Measurements from ENCODE around the gene PSME2. TPM values are rescaled to one million over a fixed set of nuclear protein-coding genes. Genes with fewer than 3 reads are reported as not detected.

The PSME2 gene
- total and polyA plus RNA-seq, 2 of the 13 experiments (the other 11 are each of a cell fraction or from before 2014, with no cell fraction given), result 332 to 716 TPM

DNA sequence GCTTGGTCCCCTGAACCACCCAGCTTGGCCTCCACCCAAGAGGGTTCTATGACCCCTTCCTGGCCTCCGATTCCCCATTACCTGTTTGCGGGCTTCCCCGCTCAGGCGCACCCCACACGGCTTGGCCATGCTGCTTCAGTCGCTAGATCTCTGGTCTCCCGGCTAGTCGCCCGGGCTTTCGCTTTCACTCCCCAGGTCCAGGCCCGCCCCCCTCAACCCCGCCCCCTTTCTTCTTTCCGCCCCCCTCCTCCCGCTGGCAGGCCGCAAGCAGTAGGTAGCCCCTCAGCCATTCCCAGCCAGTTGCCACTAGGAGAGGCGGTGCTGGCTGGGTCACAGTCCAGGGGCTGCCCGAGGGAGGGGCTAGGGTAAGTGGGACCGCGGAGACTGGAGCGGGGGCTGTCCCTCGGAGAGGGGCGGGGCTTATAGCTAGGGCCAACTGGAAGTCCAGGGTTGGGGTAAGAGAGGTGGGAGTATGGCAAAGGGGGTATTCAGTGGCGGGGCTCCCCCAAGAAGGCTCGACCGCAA, at the start of gene PSME2 (continued):
- TF ChIP-seq, protein P1, sequence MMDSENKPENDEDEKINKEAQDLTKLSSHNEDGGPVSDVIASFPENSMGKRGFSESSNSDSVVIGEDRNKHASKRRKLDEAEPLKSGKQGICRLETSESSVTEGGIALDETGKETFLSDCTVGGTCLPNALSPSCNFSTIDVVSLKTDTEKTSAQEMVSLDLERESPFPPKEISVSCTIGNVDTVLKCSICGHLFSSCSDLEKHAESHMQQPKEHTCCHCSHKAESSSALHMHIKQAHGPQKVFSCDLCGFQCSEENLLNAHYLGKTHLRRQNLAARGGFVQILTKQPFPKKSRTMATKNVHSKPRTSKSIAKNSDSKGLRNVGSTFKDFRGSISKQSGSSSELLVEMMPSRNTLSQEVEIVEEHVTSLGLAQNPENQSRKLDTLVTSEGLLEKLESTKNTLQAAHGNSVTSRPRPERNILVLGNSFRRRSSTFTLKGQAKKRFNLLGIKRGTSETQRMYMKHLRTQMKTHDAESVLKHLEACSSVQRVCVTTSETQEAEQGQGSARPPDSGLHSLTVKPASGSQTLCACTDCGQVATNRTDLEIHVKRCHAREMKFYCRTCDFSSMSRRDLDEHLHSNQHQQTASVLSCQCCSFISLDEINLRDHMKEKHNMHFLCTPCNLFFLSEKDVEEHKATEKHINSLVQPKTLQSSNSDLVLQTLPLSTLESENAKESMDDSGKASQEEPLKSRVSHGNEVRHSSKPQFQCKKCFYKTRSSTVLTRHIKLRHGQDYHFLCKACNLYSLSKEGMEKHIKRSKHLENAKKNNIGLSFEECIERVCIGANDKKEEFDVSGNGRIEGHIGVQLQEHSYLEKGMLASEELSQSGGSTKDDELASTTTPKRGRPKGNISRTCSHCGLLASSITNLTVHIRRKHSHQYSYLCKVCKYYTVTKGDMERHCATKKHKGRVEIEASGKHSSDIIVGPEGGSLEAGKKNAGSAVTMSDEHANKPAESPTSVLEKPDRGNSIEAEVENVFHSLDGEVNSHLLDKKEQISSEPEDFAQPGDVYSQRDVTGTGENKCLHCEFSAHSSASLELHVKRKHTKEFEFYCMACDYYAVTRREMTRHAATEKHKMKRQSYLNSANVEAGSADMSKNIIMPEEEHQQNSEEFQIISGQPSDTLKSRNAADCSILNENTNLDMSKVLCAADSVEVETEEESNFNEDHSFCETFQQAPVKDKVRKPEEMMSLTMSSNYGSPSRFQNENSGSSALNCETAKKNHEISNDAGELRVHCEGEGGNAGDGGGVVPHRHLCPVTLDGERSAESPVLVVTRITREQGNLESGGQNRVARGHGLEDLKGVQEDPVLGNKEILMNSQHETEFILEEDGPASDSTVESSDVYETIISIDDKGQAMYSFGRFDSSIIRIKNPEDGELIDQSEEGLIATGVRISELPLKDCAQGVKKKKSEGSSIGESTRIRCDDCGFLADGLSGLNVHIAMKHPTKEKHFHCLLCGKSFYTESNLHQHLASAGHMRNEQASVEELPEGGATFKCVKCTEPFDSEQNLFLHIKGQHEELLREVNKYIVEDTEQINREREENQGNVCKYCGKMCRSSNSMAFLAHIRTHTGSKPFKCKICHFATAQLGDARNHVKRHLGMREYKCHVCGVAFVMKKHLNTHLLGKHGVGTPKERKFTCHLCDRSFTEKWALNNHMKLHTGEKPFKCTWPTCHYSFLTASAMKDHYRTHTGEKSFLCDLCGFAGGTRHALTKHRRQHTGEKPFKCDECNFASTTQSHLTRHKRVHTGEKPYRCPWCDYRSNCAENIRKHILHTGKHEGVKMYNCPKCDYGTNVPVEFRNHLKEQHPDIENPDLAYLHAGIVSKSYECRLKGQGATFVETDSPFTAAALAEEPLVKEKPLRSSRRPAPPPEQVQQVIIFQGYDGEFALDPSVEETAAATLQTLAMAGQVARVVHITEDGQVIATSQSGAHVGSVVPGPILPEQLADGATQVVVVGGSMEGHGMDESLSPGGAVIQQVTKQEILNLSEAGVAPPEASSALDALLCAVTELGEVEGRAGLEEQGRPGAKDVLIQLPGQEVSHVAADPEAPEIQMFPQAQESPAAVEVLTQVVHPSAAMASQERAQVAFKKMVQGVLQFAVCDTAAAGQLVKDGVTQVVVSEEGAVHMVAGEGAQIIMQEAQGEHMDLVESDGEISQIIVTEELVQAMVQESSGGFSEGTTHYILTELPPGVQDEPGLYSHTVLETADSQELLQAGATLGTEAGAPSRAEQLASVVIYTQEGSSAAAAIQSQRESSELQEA (CRISPR knock-in tag; IDR thresholded peaks at IDR 0.05; ENCODE audit: not compliant biosample characterization), result peak; percentile 79
- TF ChIP-seq, protein P2, sequence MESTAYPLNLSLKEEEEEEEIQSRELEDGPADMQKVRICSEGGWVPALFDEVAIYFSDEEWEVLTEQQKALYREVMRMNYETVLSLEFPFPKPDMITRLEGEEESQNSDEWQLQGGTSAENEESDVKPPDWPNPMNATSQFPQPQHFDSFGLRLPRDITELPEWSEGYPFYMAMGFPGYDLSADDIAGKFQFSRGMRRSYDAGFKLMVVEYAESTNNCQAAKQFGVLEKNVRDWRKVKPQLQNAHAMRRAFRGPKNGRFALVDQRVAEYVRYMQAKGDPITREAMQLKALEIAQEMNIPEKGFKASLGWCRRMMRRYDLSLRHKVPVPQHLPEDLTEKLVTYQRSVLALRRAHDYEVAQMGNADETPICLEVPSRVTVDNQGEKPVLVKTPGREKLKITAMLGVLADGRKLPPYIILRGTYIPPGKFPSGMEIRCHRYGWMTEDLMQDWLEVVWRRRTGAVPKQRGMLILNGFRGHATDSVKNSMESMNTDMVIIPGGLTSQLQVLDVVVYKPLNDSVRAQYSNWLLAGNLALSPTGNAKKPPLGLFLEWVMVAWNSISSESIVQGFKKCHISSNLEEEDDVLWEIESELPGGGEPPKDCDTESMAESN (CRISPR knock-in tag; conservative IDR thresholded peaks at IDR 0.05), result peak; percentile 62
- peak; percentile 42; the same call in 1 of the 2 replicates for TF ChIP-seq KLF6 (CRISPR knock-in tag; IDR thresholded peaks at IDR 0.05)
- TF ChIP-seq ATF7-NPFF (CRISPR knock-in tag; IDR thresholded peaks at IDR 0.05; ENCODE audit: low read depth), result 0 out of 2 replicates have a peak, but pooled peaks have one; percentile 91
- peak; percentile 14; the same call in 1 of the 2 replicates for TF ChIP-seq NFKBIZ (CRISPR knock-in tag; IDR thresholded peaks at IDR 0.05)
- 0 out of 2 replicates have a peak, but pooled peaks have one; percentile 61 for TF ChIP-seq PITX1 (CRISPR knock-in tag; IDR thresholded peaks at IDR 0.05)
- peak; percentile 2; the same call in 1 of the 2 replicates for TF ChIP-seq ZNF3 (CRISPR knock-in tag; IDR thresholded peaks at IDR 0.05)
- peak; percentile 76; the same call in 1 of the 2 replicates for TF ChIP-seq ZNF644 (CRISPR knock-in tag; IDR thresholded peaks at IDR 0.05; ENCODE audit: low read depth)
- peak; percentile 51; the same call in 1 of the 2 replicates for TF ChIP-seq RAD21 (CRISPR knock-in tag; IDR thresholded peaks at IDR 0.05)
- TF ChIP-seq KDM4B (CRISPR knock-in tag; IDR thresholded peaks at IDR 0.05), result peak; percentile 20; the same call in 1 of the 2 replicates
- TF ChIP-seq ZNF451 (CRISPR knock-in tag; IDR thresholded peaks at IDR 0.05), result peak; percentile 78; the same call in 1 of the 2 replicates
- TF ChIP-seq ZNF614 (CRISPR knock-in tag; IDR thresholded peaks at IDR 0.05; ENCODE audit: borderline replicate concordance), result peak; percentile 81; the same call in 1 of the 2 replicates
- TF ChIP-seq FOXK1 (CRISPR knock-in tag; IDR thresholded peaks at IDR 0.05; ENCODE audit: borderline replicate concordance, low read depth), result peak; percentile 67; the same call in 1 of the 2 replicates
- TF ChIP-seq, protein P3, sequence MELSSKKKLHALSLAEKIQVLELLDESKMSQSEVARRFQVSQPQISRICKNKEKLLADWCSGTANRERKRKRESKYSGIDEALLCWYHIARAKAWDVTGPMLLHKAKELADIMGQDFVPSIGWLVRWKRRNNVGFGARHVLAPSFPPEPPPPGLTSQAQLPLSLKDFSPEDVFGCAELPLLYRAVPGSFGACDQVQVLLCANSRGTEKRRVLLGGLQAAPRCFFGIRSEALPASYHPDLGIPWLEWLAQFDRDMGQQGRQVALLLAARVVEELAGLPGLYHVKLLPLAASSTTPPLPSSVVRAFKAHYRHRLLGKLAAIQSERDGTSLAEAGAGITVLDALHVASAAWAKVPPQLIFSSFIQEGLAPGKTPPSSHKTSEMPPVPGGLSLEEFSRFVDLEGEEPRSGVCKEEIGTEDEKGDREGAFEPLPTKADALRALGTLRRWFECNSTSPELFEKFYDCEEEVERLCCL (CRISPR knock-in tag; IDR thresholded peaks at IDR 0.05; ENCODE audit: borderline replicate concordance), result peak; percentile 66; the same call in 1 of the 2 replicates
- TF ChIP-seq ZSCAN25 (CRISPR knock-in tag; IDR thresholded peaks at IDR 0.05), result peak; percentile 72; the same call in 1 of the 2 replicates
- TF ChIP-seq, protein P4, sequence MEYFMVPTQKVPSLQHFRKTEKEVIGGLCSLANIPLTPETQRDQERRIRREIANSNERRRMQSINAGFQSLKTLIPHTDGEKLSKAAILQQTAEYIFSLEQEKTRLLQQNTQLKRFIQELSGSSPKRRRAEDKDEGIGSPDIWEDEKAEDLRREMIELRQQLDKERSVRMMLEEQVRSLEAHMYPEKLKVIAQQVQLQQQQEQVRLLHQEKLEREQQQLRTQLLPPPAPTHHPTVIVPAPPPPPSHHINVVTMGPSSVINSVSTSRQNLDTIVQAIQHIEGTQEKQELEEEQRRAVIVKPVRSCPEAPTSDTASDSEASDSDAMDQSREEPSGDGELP (IDR thresholded peaks at IDR 0.05; ENCODE audit: borderline replicate concordance, low read depth), result peak; percentile 60; the same call in 1 of the 2 replicates
- TF ChIP-seq BHLHE40 (IDR thresholded peaks at IDR 0.05; ENCODE audit: low read length), result 0 out of 2 replicates have a peak, but pooled peaks have one; percentile 10
- no peak for TF ChIP-seq JUNB (CRISPR knock-in tag; IDR thresholded peaks at IDR 0.05; ENCODE audit: borderline replicate concordance)
